ENCODE measurements around the gene HTR2B.

GRCh38 chr2:231118614-231118942 lies 6.3 kb downstream of the HTR2B start:
- TF ChIP-seq CTCF (IDR thresholded peaks at IDR 0.05) (no peak), POLR2A (IDR thresholded peaks at IDR 0.05) (no peak)

Measured in tibial nerve (tissue), 3 donors.